ENCODE results near the gene BLOC1S1. TPM values are rescaled to one million over a fixed set of nuclear protein-coding genes. Genes with fewer than 3 reads are reported as not detected.

The BLOC1S1 gene
- total RNA-seq, 1 experiment from 2014 or later = 76.0 TPM

DNA sequence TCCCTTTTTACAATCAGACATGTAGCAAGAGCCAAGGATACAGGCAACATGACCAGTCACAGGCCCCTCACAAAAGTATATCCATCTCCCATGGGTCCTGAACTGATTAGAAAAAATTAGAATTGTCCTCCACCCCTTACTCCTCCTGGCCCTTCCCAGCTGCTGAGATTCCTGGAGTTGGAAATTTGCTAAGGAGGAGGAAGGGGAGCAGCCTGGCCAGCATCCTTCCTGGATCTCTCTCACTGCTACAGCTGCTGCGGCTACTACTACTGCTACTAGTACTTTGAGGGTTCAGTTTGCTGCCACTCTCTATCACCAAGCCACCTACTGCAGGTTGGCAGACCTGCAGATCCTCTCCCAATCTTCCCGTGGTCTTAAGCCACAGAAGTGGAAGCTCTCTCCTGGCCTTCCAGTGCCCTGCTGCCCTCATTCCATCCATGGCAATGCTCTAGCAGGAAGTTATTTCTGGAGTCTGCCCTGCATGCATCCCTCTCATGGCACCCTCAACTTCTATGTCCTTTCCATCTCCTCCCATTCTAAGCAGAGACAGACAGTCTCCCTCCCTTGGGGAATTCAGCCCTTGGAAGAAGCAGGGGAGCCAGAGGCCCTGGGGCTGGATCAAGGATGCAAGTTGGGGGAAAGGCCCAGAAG lies 9.2 kb upstream of the BLOC1S1 start:
- H3K36me3 ChIP-seq (ENCODE audit: insufficient read depth, low read length, poor library complexity, severe bottlenecking) = no peaks in the 10 kb centered on the region
- TF ChIP-seq EZH2 (IDR thresholded peaks at IDR 0.05; ENCODE audit: borderline replicate concordance, low read depth, low read length, poor library complexity, severe bottlenecking) = no peak
- TF ChIP-seq, protein P1, sequence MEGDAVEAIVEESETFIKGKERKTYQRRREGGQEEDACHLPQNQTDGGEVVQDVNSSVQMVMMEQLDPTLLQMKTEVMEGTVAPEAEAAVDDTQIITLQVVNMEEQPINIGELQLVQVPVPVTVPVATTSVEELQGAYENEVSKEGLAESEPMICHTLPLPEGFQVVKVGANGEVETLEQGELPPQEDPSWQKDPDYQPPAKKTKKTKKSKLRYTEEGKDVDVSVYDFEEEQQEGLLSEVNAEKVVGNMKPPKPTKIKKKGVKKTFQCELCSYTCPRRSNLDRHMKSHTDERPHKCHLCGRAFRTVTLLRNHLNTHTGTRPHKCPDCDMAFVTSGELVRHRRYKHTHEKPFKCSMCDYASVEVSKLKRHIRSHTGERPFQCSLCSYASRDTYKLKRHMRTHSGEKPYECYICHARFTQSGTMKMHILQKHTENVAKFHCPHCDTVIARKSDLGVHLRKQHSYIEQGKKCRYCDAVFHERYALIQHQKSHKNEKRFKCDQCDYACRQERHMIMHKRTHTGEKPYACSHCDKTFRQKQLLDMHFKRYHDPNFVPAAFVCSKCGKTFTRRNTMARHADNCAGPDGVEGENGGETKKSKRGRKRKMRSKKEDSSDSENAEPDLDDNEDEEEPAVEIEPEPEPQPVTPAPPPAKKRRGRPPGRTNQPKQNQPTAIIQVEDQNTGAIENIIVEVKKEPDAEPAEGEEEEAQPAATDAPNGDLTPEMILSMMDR (conservative IDR thresholded peaks at IDR 0.05; ENCODE audit: low read depth, low read length) = no peak
- no peak for DNase-seq (ENCODE audit: low spot score)
- CTCF ChIA-PET = interaction anchor here (1.0 kb wide), 1 partner anchor 32 kb away, joined by 3 read pairs; no protein-coding TSS in a partner anchor
- intact Hi-C loops (cut with micrococcal nuclease; ENCODE audit: unreplicated experiment) = no loop called here
- no peak overlapping the region for H3K27ac ChIP-seq (ENCODE audit: low read depth, low read length, poor library complexity, severe bottlenecking)
- no peaks in the 10 kb centered on the region for H3K27me3 ChIP-seq (replicated peaks; ENCODE audit: insufficient read depth, low read depth, low read length, poor library complexity)
- no TSS peak for BruUV-seq (replicated peaks)
- no peaks in the 10 kb centered on the region for H3K9me3 ChIP-seq (ENCODE audit: low read depth, low read length, poor library complexity, severe bottlenecking)
- H3K4me3 ChIP-seq (ENCODE audit: low read depth, low read length, poor library complexity, severe bottlenecking) = peak overlapping the region; percentile 58
- H3K4me1 ChIP-seq (ENCODE audit: insufficient read depth, low read length, poor library complexity, severe bottlenecking) = peaks cover 14% of the 10 kb centered on the region
- POLR2A ChIA-PET (ENCODE audit: low non-redundant PET) = no interaction called here

DNA sequence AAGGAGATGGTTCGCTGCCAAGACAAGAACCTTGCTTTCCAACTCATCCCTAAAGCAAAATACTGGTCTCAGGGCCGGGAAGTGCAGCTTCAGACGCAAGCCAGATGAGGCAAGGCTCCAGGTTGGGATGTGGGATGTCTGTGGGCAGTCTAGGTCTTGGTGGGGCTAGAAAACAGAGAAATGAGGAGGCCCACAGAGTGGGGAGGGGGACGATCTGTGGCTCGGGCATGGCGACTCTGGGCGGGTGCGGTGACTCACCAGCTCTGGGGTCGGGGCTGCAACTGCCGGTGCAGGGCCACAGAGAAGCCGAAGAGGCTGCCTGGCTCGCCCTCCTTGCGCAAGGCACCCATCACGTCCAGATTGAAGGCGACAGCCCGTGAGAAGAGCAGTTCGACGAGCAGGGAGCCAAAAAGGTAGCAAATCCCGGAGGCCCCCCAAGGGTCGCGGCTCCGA lies 8.6 kb upstream of the BLOC1S1 start:
- Histone ChIP-seq H3K27me3 (replicated peaks; ENCODE audit: insufficient read depth, low read depth, low read length, poor library complexity) (no peaks in the 10 kb centered on the region), H3K9me3 (ENCODE audit: low read depth, low read length, poor library complexity, severe bottlenecking) (no peaks in the 10 kb centered on the region), H3K27ac (ENCODE audit: low read depth, low read length, poor library complexity, severe bottlenecking) (no peak overlapping the region), H3K4me1 (ENCODE audit: insufficient read depth, low read length, poor library complexity, severe bottlenecking) (peaks cover 14% of the 10 kb centered on the region), H3K4me3 (ENCODE audit: low read depth, low read length, poor library complexity, severe bottlenecking) (peak overlapping the region; percentile 58), H3K36me3 (ENCODE audit: insufficient read depth, low read length, poor library complexity, severe bottlenecking) (no peaks in the 10 kb centered on the region)
- ChIA-PET POLR2A (ENCODE audit: low non-redundant PET) (no interaction called here), CTCF (interaction anchor here (1.0 kb wide), 1 partner anchor 31 kb away, joined by 3 read pairs; no protein-coding TSS in a partner anchor)
- BruUV-seq (replicated peaks) = no TSS peak
- intact Hi-C loops (cut with micrococcal nuclease; ENCODE audit: unreplicated experiment) = no loop called here
- TF ChIP-seq, protein P1 (conservative IDR thresholded peaks at IDR 0.05; ENCODE audit: low read depth, low read length) = no peak
- no peak for TF ChIP-seq EZH2 (IDR thresholded peaks at IDR 0.05; ENCODE audit: borderline replicate concordance, low read depth, low read length, poor library complexity, severe bottlenecking)
- no peak for DNase-seq (ENCODE audit: low spot score)

DNA sequence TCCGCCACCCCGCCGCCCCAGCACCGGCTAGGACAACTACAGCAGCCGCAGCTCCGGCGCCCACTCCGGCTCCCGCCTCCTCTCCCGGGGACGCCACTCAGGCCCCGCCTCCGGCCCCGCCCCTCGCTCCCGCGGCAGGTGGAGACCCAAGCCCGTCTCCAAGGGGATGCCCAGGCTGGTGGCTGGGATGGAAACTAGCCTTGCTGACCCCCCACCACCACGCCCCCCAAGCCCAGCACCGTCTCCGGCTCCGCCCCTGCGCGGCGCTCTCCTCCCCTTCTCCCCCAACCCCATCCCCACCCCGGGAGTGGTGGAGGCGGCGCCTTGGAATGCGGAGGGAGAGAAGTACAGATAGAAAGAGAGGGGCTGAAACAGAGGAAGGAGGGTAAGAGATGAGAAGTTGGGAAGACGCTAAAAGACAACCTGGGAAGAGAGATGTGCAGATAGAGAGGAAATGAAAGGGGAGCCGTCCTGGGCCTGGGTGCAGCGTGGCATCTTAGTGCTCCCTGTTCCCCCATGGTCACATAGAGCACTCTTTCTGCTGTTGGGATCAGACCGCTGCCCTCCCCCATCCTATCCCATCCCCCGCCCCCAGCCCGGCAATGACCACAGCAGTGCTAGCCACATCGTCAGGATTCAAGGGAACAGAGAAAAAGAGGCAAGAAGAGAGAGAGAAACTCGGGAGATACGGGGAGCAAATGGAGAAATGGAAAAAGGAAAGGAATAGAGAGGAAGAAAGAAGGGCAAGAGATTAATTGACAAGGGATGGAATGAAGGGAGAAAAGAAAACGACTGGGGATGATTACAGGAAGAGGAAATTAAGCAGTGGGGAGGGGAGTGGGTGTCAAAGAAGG lies 7.8 kb upstream of the BLOC1S1 start, which contains the start of gene ITGA7:
Gene ITGA7 (minus strand): TSS at position 64 of the 854 bp plus-strand sequence. CDS start 222 bp downstream, outside the sequence.
- H3K36me3 ChIP-seq (ENCODE audit: insufficient read depth, low read length, poor library complexity, severe bottlenecking) = no peaks in the 10 kb centered on the region
- no peaks in the 10 kb centered on the region for H3K27me3 ChIP-seq (replicated peaks; ENCODE audit: insufficient read depth, low read depth, low read length, poor library complexity)
- peaks cover 14% of the 10 kb centered on the region for H3K4me1 ChIP-seq (ENCODE audit: insufficient read depth, low read length, poor library complexity, severe bottlenecking)
- DNase-seq (ENCODE audit: low spot score) = peak; percentile 73
- no peak within 1 kb of the TSS for H3K27ac ChIP-seq (ENCODE audit: low read depth, low read length, poor library complexity, severe bottlenecking)
- BruUV-seq (replicated peaks) = no TSS peak
- peak within 1 kb of the TSS; percentile 58 for H3K4me3 ChIP-seq (ENCODE audit: low read depth, low read length, poor library complexity, severe bottlenecking)
- H3K9me3 ChIP-seq (ENCODE audit: low read depth, low read length, poor library complexity, severe bottlenecking) = no peaks in the 10 kb centered on the region
- no peak for TF ChIP-seq EZH2 (IDR thresholded peaks at IDR 0.05; ENCODE audit: borderline replicate concordance, low read depth, low read length, poor library complexity, severe bottlenecking)
- TF ChIP-seq, protein P1 (conservative IDR thresholded peaks at IDR 0.05; ENCODE audit: low read depth, low read length) = no peak
- ChIA-PET POLR2A (ENCODE audit: low non-redundant PET) (no interaction called here), CTCF (interaction anchor here (1.0 kb wide), 1 partner anchor 31 kb away, joined by 3 read pairs; no protein-coding TSS in a partner anchor)
- intact Hi-C loops (cut with micrococcal nuclease; ENCODE audit: unreplicated experiment) = no loop called here

Measured in A673 (cell line).